DOHH2 (cell line): ENCODE results near the gene TMEM52.

Source experiments
- H3F3A ChIP-seq: fragments of 200-600 bp; sonication (generic), shearing (Covaris generic); 2 replicates; pipeline ENCODE4 v1.6.0; 2016; ENCODE audit warnings: antibody characterized with exemption, mild to moderate bottlenecking; ENCODE audit not compliant: control insufficient read depth, insufficient read depth
- H3K27ac ChIP-seq: fragments of 200-600 bp; sonication (generic); 2 replicates; pipeline ENCODE4 v1.5.1; 2014; ENCODE audit warnings: low read depth, mild to moderate bottlenecking, low read length, moderate library complexity
- H3K27me3 ChIP-seq: fragments of 200-600 bp; sonication (generic); 2 replicates; pipeline ENCODE4 v1.6.1; 2014; ENCODE audit warnings: mild to moderate bottlenecking, low read length, mixed read lengths; ENCODE audit not compliant: control insufficient read depth
- H3K36me3 ChIP-seq: fragments of 200-600 bp; sonication (generic); 2 replicates; pipeline ENCODE4 v1.6.1; 2014; ENCODE audit warnings: mild to moderate bottlenecking, low read length, moderate library complexity, mixed read lengths; ENCODE audit not compliant: control insufficient read depth
- H3K4me1 ChIP-seq: fragments of 200-600 bp; sonication (generic); 2 replicates; pipeline ENCODE4 v1.6.1; 2014; ENCODE audit warnings: mild to moderate bottlenecking, low read length, mixed read lengths; ENCODE audit not compliant: control insufficient read depth
- H3K4me2 ChIP-seq: fragments of 200-600 bp; sonication (generic); 2 replicates; pipeline ENCODE4 v1.6.0; 2014; ENCODE audit warnings: mild to moderate bottlenecking, low read length, moderate library complexity
- H3K4me3 ChIP-seq: fragments of 200-600 bp; sonication (generic); 2 replicates; pipeline ENCODE4 v1.5.1; 2014; ENCODE audit warnings: mild to moderate bottlenecking, low read length, mixed read lengths
- H3K79me2 ChIP-seq: fragments of 200-600 bp; sonication (generic); 2 replicates; pipeline ENCODE4 v1.6.1; 2014; ENCODE audit warnings: mild to moderate bottlenecking, low read length, mixed read lengths; ENCODE audit not compliant: control insufficient read depth
- H3K9me2 ChIP-seq: fragments of 200-600 bp; sonication (generic); replicated peaks from 2 replicates; pipeline ENCODE4 v1.6.1; 2014; ENCODE audit warnings: mild to moderate bottlenecking, low read length, mixed read lengths; ENCODE audit not compliant: control insufficient read depth
- H3K9me3 ChIP-seq: fragments of 200-600 bp; sonication (generic); 2 replicates; pipeline ENCODE4 v1.6.1; 2014; ENCODE audit warnings: antibody characterized with exemption, low read length, mixed read lengths; ENCODE audit not compliant: control insufficient read depth, insufficient read depth
- H4K20me1 ChIP-seq: fragments of 200-600 bp; sonication (generic); 2 replicates; pipeline ENCODE4 v1.6.0; 2014; ENCODE audit warnings: low read depth, mild to moderate bottlenecking, antibody characterized with exemption, low read length, moderate library complexity; ENCODE audit not compliant: control insufficient read depth, insufficient read depth
- CTCF ChIP-seq: fragments of 200-600 bp; sonication (generic); IDR thresholded peaks from one replicate; pipeline ENCODE4 v1.5.1; 2014; ENCODE audit warnings: antibody characterized with exemption, mild to moderate bottlenecking, low read depth, low read length; ENCODE audit not compliant: poor library complexity, severe bottlenecking
- EZH2phosphoT487 ChIP-seq: fragments of 200-600 bp; sonication (generic); IDR thresholded peaks from 2 replicates; pipeline ENCODE4 v1.6.1; 2017; ENCODE audit warnings: borderline replicate concordance, mild to moderate bottlenecking, antibody characterized with exemption, low read length, moderate library complexity, mixed read lengths

TMEM52 gene

GRCh38 chr1:1918901-1919303 is at the start of gene TMEM52:
TSS of gene TMEM52 (minus strand) at chr1:1919279. CDS start at chr1:1919265, 14 bp downstream.
- H3K4me2 ChIP-seq: peak within 1 kb of the TSS; percentile 83
- no peaks in the 10 kb centered on the region for H3F3A ChIP-seq
- H3K4me1 ChIP-seq: peaks cover 14% of the 10 kb centered on the region
- H3K27ac ChIP-seq: no peak within 1 kb of the TSS
- H3K79me2 ChIP-seq: no peaks in the 10 kb centered on the region
- H3K36me3 ChIP-seq: no peaks in the 10 kb centered on the region
- H3K27me3 ChIP-seq: peaks cover 14% of the 10 kb centered on the region; the same call in 1 of the 2 replicates
- H3K9me2 ChIP-seq: no peaks in the 10 kb centered on the region
- H4K20me1 ChIP-seq: no peaks in the 10 kb centered on the region
- H3K9me3 ChIP-seq: no peaks in the 10 kb centered on the region
- peak within 1 kb of the TSS; percentile 77 for H3K4me3 ChIP-seq
- peak; percentile 30 for TF ChIP-seq CTCF
- no peak for TF ChIP-seq EZH2phosphoT487

GRCh38 chr1:1967879-1968278 is 48.8 kb upstream of the TMEM52 start:
- Histone ChIP-seq H3K4me3 (no peak overlapping the region), H3K27ac (no peak overlapping the region), H3K4me2 (no peak overlapping the region), H3K9me3 (peaks cover 18% of the 10 kb centered on the region; the same call in 1 of the 2 replicates), H4K20me1 (no peaks in the 10 kb centered on the region), H3K27me3 (no peaks in the 10 kb centered on the region), H3K9me2 (no peaks in the 10 kb centered on the region), H3K36me3 (no peaks in the 10 kb centered on the region), H3K4me1 (no peaks in the 10 kb centered on the region), H3K79me2 (no peaks in the 10 kb centered on the region), H3F3A (no peaks in the 10 kb centered on the region)
- no peak for TF ChIP-seq EZH2phosphoT487
- TF ChIP-seq CTCF: no peak

GRCh38 chr1:1967151-1967550 is 48.1 kb upstream of the TMEM52 start:
- H3K79me2 ChIP-seq: no peaks in the 10 kb centered on the region
- no peaks in the 10 kb centered on the region for H4K20me1 ChIP-seq
- H3F3A ChIP-seq: no peaks in the 10 kb centered on the region
- no peak overlapping the region for H3K4me3 ChIP-seq
- H3K36me3 ChIP-seq: no peaks in the 10 kb centered on the region
- H3K4me2 ChIP-seq: no peak overlapping the region
- H3K27me3 ChIP-seq: no peaks in the 10 kb centered on the region
- H3K9me2 ChIP-seq: no peaks in the 10 kb centered on the region
- TF ChIP-seq EZH2phosphoT487 (no peak), CTCF (no peak)
- H3K4me1 ChIP-seq: no peaks in the 10 kb centered on the region
- H3K9me3 ChIP-seq: peaks cover 18% of the 10 kb centered on the region; the same call in 1 of the 2 replicates
- no peak overlapping the region for H3K27ac ChIP-seq
